ENCODE results near the gene MACROH2A1.

MACROH2A1 gene

GRCh38 chr5:135435467-135436330 is 36.7 kb upstream of the MACROH2A1 start:
- FAIRE-seq = no peak

DNA sequence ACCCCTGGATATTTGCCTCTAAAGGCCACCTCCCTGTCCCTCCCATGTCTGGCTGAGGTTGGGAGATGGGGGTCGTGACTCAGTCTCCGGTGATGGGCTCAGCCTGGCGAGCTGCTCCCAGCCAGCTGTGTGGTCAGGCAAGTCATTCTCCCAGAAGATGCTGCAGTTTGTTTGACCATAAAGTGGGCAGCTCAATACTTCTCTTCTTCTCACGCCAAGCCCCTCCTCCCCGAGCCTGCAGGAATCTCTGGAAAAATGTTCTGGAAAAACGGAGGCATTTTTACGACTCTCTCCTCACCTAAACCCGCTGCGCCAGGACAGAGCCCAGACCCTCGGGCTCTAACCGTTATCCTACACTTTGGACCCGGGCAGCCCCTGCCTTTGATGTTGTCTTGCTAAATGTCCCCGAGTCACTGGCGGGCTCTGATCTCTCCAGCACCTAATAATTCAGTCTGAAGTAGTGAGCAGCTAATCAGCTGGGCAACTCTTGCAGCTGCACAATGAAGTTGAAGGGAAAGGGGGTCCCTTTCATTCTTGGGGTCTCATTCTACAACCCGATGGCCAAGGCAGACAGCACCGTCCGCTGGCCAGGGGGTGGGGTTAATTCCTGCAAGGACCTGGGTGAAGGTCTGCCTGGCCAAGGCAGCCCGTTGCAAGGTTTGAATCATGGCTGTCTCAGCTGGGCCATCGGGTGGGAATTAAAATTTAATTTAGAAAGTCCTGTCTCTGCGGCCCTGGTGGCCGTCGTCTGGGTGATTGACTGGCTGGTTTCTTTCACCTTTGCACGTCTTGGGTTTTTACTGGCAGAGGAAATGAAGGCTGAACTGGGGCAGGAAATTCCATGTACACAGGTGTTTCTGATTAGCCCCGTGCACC is 35.8 kb upstream of the MACROH2A1 start:
- peak; percentile 97 for FAIRE-seq

DNA sequence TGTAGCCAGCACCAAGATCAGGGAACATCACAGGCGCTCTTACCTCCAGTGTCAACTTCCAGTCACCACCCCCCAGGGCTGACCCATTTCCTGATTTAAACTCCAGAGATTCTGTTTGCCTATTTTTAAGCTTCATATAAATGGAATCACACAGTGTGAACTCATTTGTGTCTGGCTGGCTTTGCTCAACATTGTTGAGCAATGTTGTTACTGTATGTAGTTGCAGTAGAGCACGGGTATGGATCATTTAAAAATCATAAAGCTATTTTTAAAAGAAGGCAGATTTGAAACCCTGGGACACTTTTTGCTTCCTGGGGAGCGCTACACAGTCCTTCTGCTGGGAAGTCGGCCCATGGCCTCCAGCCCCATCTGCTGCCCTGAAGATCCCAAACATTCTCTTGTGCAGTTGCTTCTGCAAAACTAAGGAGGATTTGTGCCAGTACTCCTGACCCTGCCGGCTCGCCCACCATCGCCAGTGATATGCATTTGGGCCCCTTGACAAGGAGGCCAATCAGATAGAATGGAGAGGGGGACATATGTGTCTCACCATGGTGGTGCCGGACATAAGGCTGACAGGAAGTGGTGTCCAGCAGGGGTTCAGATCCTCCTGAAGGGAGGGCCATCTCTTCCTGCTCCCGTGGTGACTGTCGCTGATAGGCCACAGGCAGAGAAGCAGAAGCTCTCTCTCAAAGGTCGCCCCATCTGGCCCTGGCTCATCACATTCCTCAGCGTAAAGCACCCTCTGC is 34.8 kb upstream of the MACROH2A1 start:
- FAIRE-seq = peak; percentile 97

- no peak for FAIRE-seq
Measured at GRCh38 chr5:135432113-135432512, 33.1 kb upstream of the MACROH2A1 start.

DNA sequence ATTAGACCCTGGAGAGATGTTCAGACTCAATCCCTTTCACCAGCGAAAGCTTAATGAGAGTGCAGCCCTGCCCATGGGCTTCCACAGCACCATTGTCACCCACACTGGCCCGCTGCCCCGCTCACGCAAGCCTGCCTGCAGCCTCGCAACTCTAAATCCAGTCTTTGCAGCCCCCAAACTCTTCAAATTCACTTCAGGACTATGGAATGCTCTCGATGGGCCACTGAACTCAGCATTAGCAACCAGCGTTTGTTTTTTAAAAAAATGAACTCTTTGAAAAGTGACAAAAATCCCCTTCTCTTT is 31.1 kb upstream of the MACROH2A1 start:
- no peak for FAIRE-seq

- FAIRE-seq = no peak
Measured at GRCh38 chr5:135429301-135430134, 30.5 kb upstream of the MACROH2A1 start.

DNA sequence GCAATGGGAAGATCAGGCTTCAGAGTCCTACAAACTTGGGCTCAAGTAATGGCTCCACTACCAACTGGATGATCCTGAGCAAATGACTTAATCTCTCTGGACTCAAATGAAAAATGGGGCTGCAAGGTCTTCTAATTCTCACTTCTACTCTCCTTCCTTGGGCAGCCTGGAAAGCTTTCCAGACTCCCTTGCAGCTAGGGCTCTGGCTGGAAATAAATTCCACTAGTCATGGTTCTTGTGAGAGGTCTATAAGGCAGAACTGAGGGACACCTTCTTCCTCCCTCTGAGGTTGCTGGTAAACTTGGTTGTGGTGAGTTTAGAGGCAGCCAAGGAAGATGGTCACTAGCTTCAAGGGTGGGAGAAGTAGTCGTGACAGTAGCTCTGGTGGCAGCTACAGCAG is 29.6 kb upstream of the MACROH2A1 start:
- FAIRE-seq = no peak

- peak; percentile 94 for FAIRE-seq
Measured at GRCh38 chr5:135426102-135427082, 27.4 kb upstream of the MACROH2A1 start.

DNA sequence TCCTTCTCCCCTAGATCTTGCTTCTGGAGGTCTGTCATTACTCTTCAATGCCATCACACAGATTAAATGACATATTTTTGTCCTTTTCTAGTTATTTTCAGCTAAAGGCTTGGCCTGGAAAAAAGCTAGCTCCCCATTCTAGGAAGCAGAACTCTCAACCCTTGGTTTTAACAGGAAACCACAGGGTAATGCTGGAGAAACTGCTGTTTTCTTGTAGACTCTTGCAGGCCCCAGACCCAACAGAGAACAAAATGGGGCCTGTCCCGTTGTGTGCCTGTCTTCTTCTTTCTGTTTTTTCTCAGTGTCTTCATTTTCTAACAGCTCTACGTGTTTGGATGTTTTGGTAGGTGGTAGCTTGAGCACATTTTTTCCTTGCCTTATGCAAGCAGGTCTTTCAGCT is 26.6 kb upstream of the MACROH2A1 start:
- no peak for FAIRE-seq

- no peak for FAIRE-seq
Measured at GRCh38 chr5:135423846-135424168, 24.8 kb upstream of the MACROH2A1 start.

GRCh38 chr5:135423146-135423845 is 24.3 kb upstream of the MACROH2A1 start:
- FAIRE-seq = no peak

- FAIRE-seq = peak; percentile 97
Measured at GRCh38 chr5:135422419-135422818, 23.4 kb upstream of the MACROH2A1 start.

DNA sequence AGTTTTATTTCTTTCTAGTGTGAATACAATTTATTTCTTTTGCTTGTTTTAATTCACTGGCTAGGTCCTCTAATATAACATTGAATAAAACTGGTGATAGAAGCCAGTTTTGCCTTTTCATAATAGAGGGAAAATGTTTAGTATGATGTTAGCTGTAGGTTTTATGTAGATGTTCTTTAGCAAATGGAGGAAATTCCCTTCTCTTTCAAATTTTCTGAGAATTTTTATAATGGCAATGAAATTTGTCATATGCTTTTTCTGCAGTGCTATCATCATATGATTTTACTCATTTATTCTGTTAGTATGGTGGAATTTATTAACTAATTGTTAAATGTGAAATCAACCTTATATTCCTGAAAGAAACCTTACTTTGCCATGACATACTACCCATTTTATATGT is 18.1 kb upstream of the MACROH2A1 start:
- no peak for FAIRE-seq

GRCh38 chr5:135405082-135405481 is 6.1 kb upstream of the MACROH2A1 start:
- FAIRE-seq = no peak

DNA sequence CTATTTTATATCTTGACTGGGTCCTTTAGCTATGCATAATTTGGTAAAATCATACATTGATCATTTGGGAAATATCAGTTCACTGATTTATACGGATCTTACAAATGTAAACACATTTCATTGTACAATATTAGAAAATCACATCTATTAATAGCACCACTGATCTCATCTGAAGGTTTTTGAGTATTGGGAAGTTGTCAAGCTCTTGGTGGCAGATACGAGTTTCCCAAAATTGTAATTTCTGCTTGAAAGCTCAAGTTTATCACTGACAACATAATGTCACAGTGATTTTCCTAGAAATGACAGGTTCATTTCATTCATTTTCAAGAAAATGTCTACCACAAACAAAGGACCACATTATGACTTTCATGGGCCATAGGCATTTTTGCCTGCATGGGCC is 3.0 kb upstream of the MACROH2A1 start:
- no peak for FAIRE-seq

DNA sequence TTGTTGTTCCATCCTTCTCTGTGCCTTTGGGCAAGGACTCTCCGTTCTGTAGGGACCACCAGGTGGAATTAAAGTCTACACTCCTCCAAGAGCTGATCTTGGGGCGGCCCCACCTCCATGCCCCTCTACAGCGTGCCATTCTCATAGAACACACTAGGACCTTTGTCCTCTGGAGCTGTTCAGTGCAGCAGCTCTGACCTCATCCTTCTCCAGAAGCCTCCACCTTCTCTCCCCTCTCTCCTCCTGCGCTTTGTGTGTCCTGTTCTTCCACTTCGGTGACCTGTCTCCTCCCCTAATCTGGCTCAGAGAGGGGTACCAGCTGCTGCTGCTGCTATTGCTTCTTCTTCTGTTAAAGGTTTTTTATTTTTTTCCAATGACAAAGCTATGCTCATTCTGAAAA is 1.8 kb upstream of the MACROH2A1 start:
- no peak for FAIRE-seq

DNA sequence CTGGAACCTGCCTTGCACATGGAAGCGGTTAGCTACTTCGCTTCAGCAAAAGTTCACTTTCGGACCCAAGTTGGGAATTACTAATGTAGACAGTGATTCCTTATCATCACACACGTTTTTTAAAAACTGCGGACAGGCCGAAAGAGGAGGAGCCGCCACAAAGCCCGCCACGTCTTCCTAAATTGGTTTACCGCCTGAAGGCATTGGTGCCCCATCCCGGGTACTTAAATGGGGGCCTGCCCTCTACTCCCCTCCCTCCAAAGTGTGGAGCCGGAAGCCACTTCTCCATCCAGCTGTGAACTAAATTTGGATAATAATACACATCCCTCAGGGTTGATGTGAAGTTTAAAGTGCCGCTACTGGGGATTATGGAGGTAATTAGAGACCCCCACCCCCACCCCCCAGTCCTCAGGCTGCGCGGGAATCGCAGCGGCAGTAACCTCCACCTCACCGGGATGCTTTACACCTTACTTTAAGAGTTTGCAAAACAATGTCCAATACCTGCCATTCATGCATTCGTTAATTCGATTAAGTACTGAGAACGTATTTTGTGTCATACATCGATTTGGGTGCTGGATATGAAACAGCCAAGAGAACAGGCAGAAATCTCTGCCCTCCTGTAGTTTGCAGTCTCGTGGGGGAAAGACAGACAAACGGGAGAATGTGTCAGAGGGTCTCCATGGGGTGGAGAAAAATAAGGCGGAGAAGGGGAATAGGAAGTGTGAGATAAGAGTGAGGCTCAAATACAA is 937 bp upstream of the MACROH2A1 start:
- FAIRE-seq = no peak

GRCh38 chr5:135398160-135398854 is 724 bp downstream of the MACROH2A1 start:
- no peak for FAIRE-seq

GRCh38 chr5:135397084-135397483 is 1.9 kb downstream of the MACROH2A1 start:
- no peak for FAIRE-seq

Measured in G401.6 (cell line).